Gastroesophageal sphincter (tissue), 4 donors: ENCODE results near the gene GGN. TPM values are rescaled to one million over a fixed set of nuclear protein-coding genes. Genes with fewer than 3 reads are reported as not detected.

Experiments used
- ATAC-seq: fragments of 150-250 bp; one replicate; pipeline ENCODE4 v1.9.1; 2016; ENCODE audit warnings: mild to moderate bottlenecking, moderate library complexity
- H3K27ac ChIP-seq, 4 donors: fragments of 200-600 bp; sonication (generic) in 3 of 4; 1 replicate in 3 of 4; 2 replicates in 1 of 4; pipeline ENCODE4 v1.5.1; 2016 to 2019
- H3K27me3 ChIP-seq: fragments of 200-600 bp; sonication (generic); one replicate; pipeline ENCODE4 v1.5.1; 2019
- H3K36me3 ChIP-seq, 2 donors: fragments of 200-600 bp; sonication (generic); one replicate each; pipeline ENCODE4 v1.5.1; 2019; ENCODE audit warnings: control low read depth in 1 of 2
- H3K4me1 ChIP-seq, 3 donors: fragments of 200-600 bp; sonication (generic); 1 replicate in 2 of 3; 2 replicates in 1 of 3; pipeline ENCODE4 v1.5.1; 2016 to 2019; ENCODE audit warnings: control low read depth in 2 of 3
- H3K4me3 ChIP-seq, 2 donors: fragments of 200-600 bp; sonication (generic); one replicate each; pipeline ENCODE4 v1.5.1; 2019; ENCODE audit warnings: mild to moderate bottlenecking in 1 of 2, moderate library complexity in 1 of 2
- H3K9me3 ChIP-seq, 3 donors: fragments of 200-600 bp; sonication (generic); one replicate each; pipeline ENCODE4 v1.5.1; 2017 to 2019; ENCODE audit warnings: control low read depth in 2 of 3
- EP300 ChIP-seq: sonication (generic); formaldehyde crosslinking; IDR thresholded peaks from one replicate; pipeline ENCODE4 v1.6.1; 2017; ENCODE audit warnings: antibody characterized with exemption, mild to moderate bottlenecking
- POLR2A ChIP-seq, 2 donors: fragments of 450-650 bp; IDR thresholded peaks; one replicate each; pipeline ENCODE4 v1.6.1; 2017; ENCODE audit warnings: antibody characterized with exemption in 2 of 2, mild to moderate bottlenecking in 2 of 2, moderate library complexity in 1 of 2
- POLR2AphosphoS5 ChIP-seq: sonication (generic); formaldehyde crosslinking; IDR thresholded peaks from one replicate; pipeline ENCODE4 v1.6.1; 2017; ENCODE audit warnings: antibody characterized with exemption
- WGBS, 2 donors: methylation state at CpG; one replicate each; pipeline ENCODE4 v1.1.5; 2018; ENCODE audit warnings: low coverage in 1 of 2; 5-methylcytosine and 5-hydroxymethylcytosine counted together
- total RNA-seq, 4 donors: library from RNA; depleted of rRNA; stranded (reverse); fragments of >200 nt; gene quantifications; one replicate each; pipeline ENCODE4 v1.1.0, GENCODE V29; 2016
- TF ChIP-seq, protein P1 (sequence below), 4 experiments: fragments of 200-600 bp in 2 of 4; fragments of 450-650 bp in 2 of 4; sonication (generic) in 1 of 4; IDR thresholded peaks; one replicate each; pipeline ENCODE4 v1.5.1; 2017 to 2019; ENCODE audit warnings: antibody characterized with exemption in 4 of 4, mild to moderate bottlenecking in 2 of 4, moderate library complexity in 2 of 4

Gene GGN
- total RNA-seq, 4 donors from 2014 or later = 0.12 TPM; not detected in 3

DNA sequence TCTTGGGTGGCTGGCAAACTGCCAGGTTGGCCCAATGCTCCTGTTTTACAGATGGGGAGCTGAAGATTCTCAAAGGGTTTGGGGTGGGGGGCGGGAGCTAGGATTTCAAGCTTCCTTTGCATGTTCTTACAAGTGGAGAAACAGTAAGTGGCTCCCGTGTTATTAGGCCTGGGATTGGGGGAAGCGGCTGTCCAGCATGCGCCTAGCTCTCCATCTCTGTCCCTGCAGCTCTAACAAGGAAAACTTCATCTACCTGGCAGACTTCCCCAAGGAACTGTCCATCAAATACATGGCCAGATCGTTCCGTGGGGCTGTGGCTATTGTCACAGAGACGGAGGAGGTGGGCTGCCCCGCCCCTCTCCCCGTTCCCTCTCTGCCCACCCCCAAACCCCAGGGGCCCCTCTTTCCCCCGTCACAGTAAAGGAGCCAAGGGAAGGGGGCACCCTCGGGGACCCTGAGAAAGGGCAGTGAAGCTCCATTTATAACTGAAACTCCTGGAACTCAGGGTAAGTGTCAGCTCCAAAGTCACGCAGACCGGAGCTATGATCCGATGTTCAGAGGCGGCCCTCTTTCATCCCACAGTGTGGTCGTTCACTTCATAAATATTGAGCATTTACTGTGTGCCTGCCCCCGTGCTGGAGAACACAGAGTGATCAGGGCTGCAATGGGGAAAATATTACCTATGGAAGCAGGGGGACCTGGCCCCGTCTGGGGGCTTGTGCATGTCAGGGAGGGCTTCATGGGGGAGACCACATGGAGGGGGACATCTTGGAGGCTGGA, 28.4 kb downstream of the GGN start:
- ATAC-seq = no peak
- H3K36me3 ChIP-seq = no peaks in the 10 kb centered on the region
- WGBS, 2 donors = 0 to 59% methylated on average over 1 to 3 of the region's 18 CpGs
- H3K27me3 ChIP-seq = peaks cover 82% of the 10 kb centered on the region
- no peak for TF ChIP-seq POLR2A (IDR thresholded peaks at IDR 0.05)
- no peak for TF ChIP-seq POLR2AphosphoS5
- TF ChIP-seq EP300 = no peak
- TF ChIP-seq, protein P1, sequence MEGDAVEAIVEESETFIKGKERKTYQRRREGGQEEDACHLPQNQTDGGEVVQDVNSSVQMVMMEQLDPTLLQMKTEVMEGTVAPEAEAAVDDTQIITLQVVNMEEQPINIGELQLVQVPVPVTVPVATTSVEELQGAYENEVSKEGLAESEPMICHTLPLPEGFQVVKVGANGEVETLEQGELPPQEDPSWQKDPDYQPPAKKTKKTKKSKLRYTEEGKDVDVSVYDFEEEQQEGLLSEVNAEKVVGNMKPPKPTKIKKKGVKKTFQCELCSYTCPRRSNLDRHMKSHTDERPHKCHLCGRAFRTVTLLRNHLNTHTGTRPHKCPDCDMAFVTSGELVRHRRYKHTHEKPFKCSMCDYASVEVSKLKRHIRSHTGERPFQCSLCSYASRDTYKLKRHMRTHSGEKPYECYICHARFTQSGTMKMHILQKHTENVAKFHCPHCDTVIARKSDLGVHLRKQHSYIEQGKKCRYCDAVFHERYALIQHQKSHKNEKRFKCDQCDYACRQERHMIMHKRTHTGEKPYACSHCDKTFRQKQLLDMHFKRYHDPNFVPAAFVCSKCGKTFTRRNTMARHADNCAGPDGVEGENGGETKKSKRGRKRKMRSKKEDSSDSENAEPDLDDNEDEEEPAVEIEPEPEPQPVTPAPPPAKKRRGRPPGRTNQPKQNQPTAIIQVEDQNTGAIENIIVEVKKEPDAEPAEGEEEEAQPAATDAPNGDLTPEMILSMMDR (IDR thresholded peaks at IDR 0.05) = no peak
- H3K4me3 ChIP-seq = no peak overlapping the region
- no peaks in the 10 kb centered on the region for H3K9me3 ChIP-seq
- peaks cover 0 to 22% (median 4%) of the 10 kb centered on the region in 3 donors for H3K4me1 ChIP-seq
- no peak overlapping the region for H3K27ac ChIP-seq

DNA sequence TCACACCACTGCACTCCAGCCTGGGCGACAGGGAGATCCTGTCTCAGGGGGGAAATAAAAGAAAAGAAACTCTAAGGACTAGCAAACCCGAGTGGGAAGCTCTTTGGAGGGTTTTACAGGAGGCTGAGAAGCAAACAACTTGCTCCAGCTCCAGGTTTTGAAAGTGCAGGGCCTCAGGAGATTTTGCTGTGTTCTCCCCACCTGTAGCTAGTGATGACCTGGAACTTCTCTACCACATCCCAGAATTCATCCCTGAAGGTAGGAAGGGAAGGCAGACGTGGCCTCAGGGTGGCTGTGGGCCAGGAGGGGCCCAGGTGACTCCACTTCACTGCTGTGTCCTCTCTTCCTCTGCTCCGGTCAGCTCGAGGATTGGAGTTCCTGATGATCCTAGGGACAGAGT, 29.8 kb downstream of the GGN start:
- H3K4me3 ChIP-seq = no peak overlapping the region
- WGBS, 2 donors = 30 to 31% methylated on average over 5 of the region's 5 CpGs
- peaks cover 0 to 21% (median 4%) of the 10 kb centered on the region in 3 donors for H3K4me1 ChIP-seq
- TF ChIP-seq POLR2A (IDR thresholded peaks at IDR 0.05) (no peak), POLR2AphosphoS5 (no peak), EP300 (no peak)
- TF ChIP-seq, protein P1 (IDR thresholded peaks at IDR 0.05) = no peak
- no peaks in the 10 kb centered on the region for H3K9me3 ChIP-seq
- ATAC-seq = no peak
- no peak overlapping the region for H3K27ac ChIP-seq
- H3K27me3 ChIP-seq = peaks cover 85% of the 10 kb centered on the region
- H3K36me3 ChIP-seq = no peaks in the 10 kb centered on the region

GRCh38 chr19:38355728-38356725, 31.8 kb downstream of the GGN start:
- no peaks in the 10 kb centered on the region for H3K9me3 ChIP-seq
- no peaks in the 10 kb centered on the region for H3K36me3 ChIP-seq
- H3K4me3 ChIP-seq = no peak overlapping the region
- H3K27ac ChIP-seq = no peak overlapping the region
- no peak for ATAC-seq
- H3K27me3 ChIP-seq = peaks cover 71% of the 10 kb centered on the region
- peaks cover 0 to under 1% (median 0%) of the 10 kb centered on the region in 3 donors for H3K4me1 ChIP-seq
- no peak for TF ChIP-seq POLR2A (IDR thresholded peaks at IDR 0.05)
- no peak for TF ChIP-seq EP300
- no peak for TF ChIP-seq POLR2AphosphoS5
- TF ChIP-seq, protein P1 (IDR thresholded peaks at IDR 0.05) = no peak
- WGBS, 2 donors = 71 to 80% methylated on average over 7 to 9 of the region's 16 CpGs

DNA sequence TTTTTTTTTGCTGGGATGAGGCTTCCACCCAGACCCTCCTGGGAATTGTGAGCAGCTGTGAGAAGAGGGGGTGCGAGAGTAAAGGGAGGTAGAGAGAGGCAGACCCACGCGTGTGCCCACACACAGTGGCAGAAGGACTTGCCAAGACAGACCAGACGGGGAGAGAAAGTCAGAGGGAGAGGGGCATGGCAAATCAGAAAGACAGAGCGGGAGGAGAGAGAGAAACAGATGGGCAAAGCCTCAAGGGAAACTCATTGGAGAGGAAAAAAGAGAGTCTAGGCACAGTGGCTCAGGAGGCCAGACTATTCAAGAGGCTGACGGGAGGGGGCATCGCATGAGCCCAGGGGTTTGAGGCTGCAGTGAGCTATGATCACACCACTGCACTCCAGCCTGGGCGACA, 35.2 kb downstream of the GGN start:
- WGBS, 2 donors = 59 to 80% methylated on average over 1 to 8 of the region's 8 CpGs
- no peaks in the 10 kb centered on the region for H3K9me3 ChIP-seq
- no peaks in the 10 kb centered on the region for H3K4me1 ChIP-seq
- H3K36me3 ChIP-seq = no peaks in the 10 kb centered on the region
- no peak overlapping the region for H3K27ac ChIP-seq
- ATAC-seq = no peak
- H3K27me3 ChIP-seq = peaks cover 37% of the 10 kb centered on the region
- no peak for TF ChIP-seq POLR2A (IDR thresholded peaks at IDR 0.05)
- no peak for TF ChIP-seq EP300
- TF ChIP-seq, protein P1 (IDR thresholded peaks at IDR 0.05) = no peak
- TF ChIP-seq POLR2AphosphoS5 = no peak
- H3K4me3 ChIP-seq = no peak overlapping the region
